ENCODE results near the gene ASB5.

DNA sequence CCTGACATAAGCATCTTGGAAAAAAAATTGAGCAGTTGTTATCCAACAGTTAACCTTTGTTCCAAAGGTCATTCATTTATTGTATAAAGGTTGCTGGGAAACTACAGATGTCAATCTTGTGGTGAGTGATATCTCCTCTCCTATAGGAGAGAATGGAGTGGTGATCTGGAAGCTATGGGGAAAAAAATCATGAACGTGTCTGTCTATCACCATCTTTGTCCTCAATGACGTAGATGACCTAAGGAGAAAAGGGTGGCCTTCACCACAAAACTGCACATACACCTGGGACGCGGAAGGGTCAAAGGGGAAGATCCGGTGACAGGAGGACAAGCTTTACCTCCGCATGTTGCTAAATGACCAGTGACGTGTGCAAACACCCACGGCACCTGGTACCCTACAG lies 27.3 kb downstream of the ASB5 start:
- TF ChIP-seq SRF (IDR thresholded peaks at IDR 0.05; ENCODE audit: low read depth) (no peak), YY1 (IDR thresholded peaks at IDR 0.05; ENCODE audit: extremely low read depth, insufficient replicate concordance, low read depth, low read length) (no peak), POLR2A (IDR thresholded peaks at IDR 0.05; ENCODE audit: borderline replicate concordance, extremely low read depth, insufficient read depth, insufficient read length) (no peak), ZNF274 (IDR thresholded peaks at IDR 0.05; ENCODE audit: low read depth, low read length) (no peak), POLR2AphosphoS5 (IDR thresholded peaks at IDR 0.05; ENCODE audit: low read depth, low read length) (no peak), CEBPB (IDR thresholded peaks at IDR 0.05; ENCODE audit: low read depth) (no peak)
- TF ChIP-seq, protein P1, sequence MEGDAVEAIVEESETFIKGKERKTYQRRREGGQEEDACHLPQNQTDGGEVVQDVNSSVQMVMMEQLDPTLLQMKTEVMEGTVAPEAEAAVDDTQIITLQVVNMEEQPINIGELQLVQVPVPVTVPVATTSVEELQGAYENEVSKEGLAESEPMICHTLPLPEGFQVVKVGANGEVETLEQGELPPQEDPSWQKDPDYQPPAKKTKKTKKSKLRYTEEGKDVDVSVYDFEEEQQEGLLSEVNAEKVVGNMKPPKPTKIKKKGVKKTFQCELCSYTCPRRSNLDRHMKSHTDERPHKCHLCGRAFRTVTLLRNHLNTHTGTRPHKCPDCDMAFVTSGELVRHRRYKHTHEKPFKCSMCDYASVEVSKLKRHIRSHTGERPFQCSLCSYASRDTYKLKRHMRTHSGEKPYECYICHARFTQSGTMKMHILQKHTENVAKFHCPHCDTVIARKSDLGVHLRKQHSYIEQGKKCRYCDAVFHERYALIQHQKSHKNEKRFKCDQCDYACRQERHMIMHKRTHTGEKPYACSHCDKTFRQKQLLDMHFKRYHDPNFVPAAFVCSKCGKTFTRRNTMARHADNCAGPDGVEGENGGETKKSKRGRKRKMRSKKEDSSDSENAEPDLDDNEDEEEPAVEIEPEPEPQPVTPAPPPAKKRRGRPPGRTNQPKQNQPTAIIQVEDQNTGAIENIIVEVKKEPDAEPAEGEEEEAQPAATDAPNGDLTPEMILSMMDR (IDR thresholded peaks at IDR 0.05 in 2 of 3, conservative IDR thresholded peaks at IDR 0.05 in 1 of 3; ENCODE audit: borderline replicate concordance in 1 of 3, insufficient read depth in 1 of 3, low read depth in 2 of 3, low read length in 2 of 3): no peak
- TF ChIP-seq, protein P2, sequence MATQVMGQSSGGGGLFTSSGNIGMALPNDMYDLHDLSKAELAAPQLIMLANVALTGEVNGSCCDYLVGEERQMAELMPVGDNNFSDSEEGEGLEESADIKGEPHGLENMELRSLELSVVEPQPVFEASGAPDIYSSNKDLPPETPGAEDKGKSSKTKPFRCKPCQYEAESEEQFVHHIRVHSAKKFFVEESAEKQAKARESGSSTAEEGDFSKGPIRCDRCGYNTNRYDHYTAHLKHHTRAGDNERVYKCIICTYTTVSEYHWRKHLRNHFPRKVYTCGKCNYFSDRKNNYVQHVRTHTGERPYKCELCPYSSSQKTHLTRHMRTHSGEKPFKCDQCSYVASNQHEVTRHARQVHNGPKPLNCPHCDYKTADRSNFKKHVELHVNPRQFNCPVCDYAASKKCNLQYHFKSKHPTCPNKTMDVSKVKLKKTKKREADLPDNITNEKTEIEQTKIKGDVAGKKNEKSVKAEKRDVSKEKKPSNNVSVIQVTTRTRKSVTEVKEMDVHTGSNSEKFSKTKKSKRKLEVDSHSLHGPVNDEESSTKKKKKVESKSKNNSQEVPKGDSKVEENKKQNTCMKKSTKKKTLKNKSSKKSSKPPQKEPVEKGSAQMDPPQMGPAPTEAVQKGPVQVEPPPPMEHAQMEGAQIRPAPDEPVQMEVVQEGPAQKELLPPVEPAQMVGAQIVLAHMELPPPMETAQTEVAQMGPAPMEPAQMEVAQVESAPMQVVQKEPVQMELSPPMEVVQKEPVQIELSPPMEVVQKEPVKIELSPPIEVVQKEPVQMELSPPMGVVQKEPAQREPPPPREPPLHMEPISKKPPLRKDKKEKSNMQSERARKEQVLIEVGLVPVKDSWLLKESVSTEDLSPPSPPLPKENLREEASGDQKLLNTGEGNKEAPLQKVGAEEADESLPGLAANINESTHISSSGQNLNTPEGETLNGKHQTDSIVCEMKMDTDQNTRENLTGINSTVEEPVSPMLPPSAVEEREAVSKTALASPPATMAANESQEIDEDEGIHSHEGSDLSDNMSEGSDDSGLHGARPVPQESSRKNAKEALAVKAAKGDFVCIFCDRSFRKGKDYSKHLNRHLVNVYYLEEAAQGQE (IDR thresholded peaks at IDR 0.05; ENCODE audit: low read depth): no peak
